Keratinocyte (primary cell): ENCODE data around the gene EIF5B. TPM values are rescaled to one million over a fixed set of nuclear protein-coding genes. Genes with fewer than 3 reads are reported as not detected.

Experiments used
- DNase-seq: peaks from one replicate; pipeline ENCODE4 v3.0.0-alpha.2; 2011; ENCODE audit warnings: low read depth, missing footprints, low spot score
- FAIRE-seq: peaks from 2 replicates; lab custom pipeline; 2011; peaks lifted over from hg19 to GRCh38; lab: Jason Lieb, UNC
- H2AFZ ChIP-seq: 2 replicates; pipeline ENCODE4 v1.6.0; 2012; ENCODE audit warnings: low read length, control low read depth, inconsistent platforms; ENCODE audit not compliant: control insufficient read depth
- H3K27ac ChIP-seq: 2 replicates; pipeline ENCODE4 v1.5.1; 2011; ENCODE audit warnings: low read length; ENCODE audit not compliant: control insufficient read depth, insufficient read depth
- H3K27me3 ChIP-seq: 3 replicates; pipeline ENCODE4 v1.6.0; 2011; ENCODE audit warnings: low read length; ENCODE audit not compliant: control insufficient read depth, insufficient read depth; ENCODE audit errors: extremely low read depth
- H3K36me3 ChIP-seq, 2 experiments: 2 replicates in 1 of 2; 3 replicates in 1 of 2; pipeline ENCODE4 v1.5.1; 2011; ENCODE audit warnings: low read length in 2 of 2, mild to moderate bottlenecking in 1 of 2; ENCODE audit not compliant: control insufficient read depth in 2 of 2, insufficient read depth in 2 of 2; ENCODE audit errors: extremely low read depth in 1 of 2
- H3K4me1 ChIP-seq: 3 replicates; pipeline ENCODE4 v1.5.1; 2011; ENCODE audit warnings: low read length; ENCODE audit not compliant: control insufficient read depth, insufficient read depth; ENCODE audit errors: extremely low read depth
- H3K4me2 ChIP-seq: 3 replicates; pipeline ENCODE4 v1.6.0; 2011; ENCODE audit warnings: low read depth, low read length; ENCODE audit not compliant: control insufficient read depth, insufficient read depth; ENCODE audit errors: extremely low read depth
- H3K4me3 ChIP-seq, 3 experiments: fragments of 200-600 bp in 1 of 3; sonication (generic) in 1 of 3; 2 replicates in 2 of 3; 3 replicates in 1 of 3; pipeline ENCODE4 v1.5.1; 2011 to 2016; ENCODE audit warnings: low read length in 3 of 3, mild to moderate bottlenecking in 3 of 3, control low read depth in 2 of 3, inconsistent platforms in 1 of 3, low read depth in 1 of 3, mixed read lengths in 1 of 3, mixed run types in 1 of 3, moderate library complexity in 1 of 3; ENCODE audit not compliant: control insufficient read depth in 2 of 3, insufficient read depth in 2 of 3; ENCODE audit errors: extremely low read depth in 1 of 3
- H3K79me2 ChIP-seq: 2 replicates; pipeline ENCODE4 v1.6.0; 2012; ENCODE audit warnings: low read length; ENCODE audit not compliant: control insufficient read depth, insufficient read depth
- H3K9ac ChIP-seq: 3 replicates; pipeline ENCODE4 v1.6.0; 2011; ENCODE audit warnings: low read length; ENCODE audit not compliant: control insufficient read depth, insufficient read depth; ENCODE audit errors: extremely low read depth
- H3K9me1 ChIP-seq: 3 replicates; pipeline ENCODE4 v1.6.0; 2011; ENCODE audit warnings: low read length; ENCODE audit not compliant: control insufficient read depth, insufficient read depth; ENCODE audit errors: extremely low read depth
- H3K9me3 ChIP-seq: 2 replicates; pipeline ENCODE4 v1.5.1; 2012; ENCODE audit warnings: low read depth, low read length; ENCODE audit not compliant: control insufficient read depth
- H4K20me1 ChIP-seq: 3 replicates; pipeline ENCODE4 v1.6.0; 2011; ENCODE audit warnings: low read length; ENCODE audit not compliant: control insufficient read depth, insufficient read depth; ENCODE audit errors: extremely low read depth
- CTCF ChIP-seq, 3 experiments: IDR thresholded peaks in 1 of 3; conservative IDR thresholded peaks in 1 of 3; optimal IDR thresholded peaks in 1 of 3; 2 replicates in 2 of 3; 3 replicates in 1 of 3; pipeline versions ENCODE3 to v1.5.1; 2011; ENCODE audit warnings: low read length in 3 of 3, mild to moderate bottlenecking in 3 of 3, moderate library complexity in 2 of 3, control low read depth in 1 of 3, inconsistent platforms in 1 of 3; ENCODE audit not compliant: insufficient read depth in 2 of 3; ENCODE audit errors: extremely low read depth in 1 of 3
- EZH2 ChIP-seq: IDR thresholded peaks from one replicate; pipeline ENCODE4 v1.6.1; 2012; ENCODE audit warnings: inconsistent platforms, mild to moderate bottlenecking, low read length, moderate library complexity
- dilution Hi-C: fragments of 300-500 bp; cut with MboI; formaldehyde crosslinking; loops from one replicate; pipeline ENCODE4 v1.7.0; 2020; ENCODE audit warnings: low sequenced_read_pairs; ENCODE audit not compliant: extremely low pct_ligation_motif_present
- polyA plus RNA-seq, 5 experiments: library from polyadenylated mRNA; depleted of rRNA in 3 of 5; stranded (reverse) in 3 of 5; stranded (forward) in 1 of 5; unstranded in 1 of 5; fragments of >200 nt; gene quantifications; 1 replicate in 1 of 5; 2 replicates in 3 of 5; 3 replicates in 1 of 5; pipeline versions ENCODE4 v1.2.1 to v1.2.3, GENCODE V29; 2011 to 2012; ENCODE audit warnings: missing spikeins in 2 of 5, low read depth in 1 of 5, low replicate concordance in 1 of 5

The EIF5B gene
- polyA plus RNA-seq, 1 donor (not counting 4 experiments of a cell fraction or from before 2014, with no cell fraction given): 32.6 TPM

- Histone ChIP-seq H3K9me1 (no peaks in the 10 kb centered on the region), H4K20me1 (no peaks in the 10 kb centered on the region), H3K27ac (no peak overlapping the region), H3K9me3 (no peaks in the 10 kb centered on the region), H3K4me2 (no peak overlapping the region), H2AFZ (no peak overlapping the region), H3K9ac (no peak overlapping the region), H3K4me1 (no peaks in the 10 kb centered on the region), H3K36me3 (peaks cover 36 to 39% of the 10 kb centered on the region in 2 experiments), H3K79me2 (no peaks in the 10 kb centered on the region), H3K4me3 (no peak overlapping the region), H3K27me3 (no peaks in the 10 kb centered on the region)
- FAIRE-seq: no peak
- DNase-seq: no peak
- dilution Hi-C loops: no loop called here
- TF ChIP-seq EZH2 (no peak), CTCF (optimal IDR thresholded peaks at IDR 0.05 in 1 of 3, IDR thresholded peaks at IDR 0.05 in 1 of 3, conservative IDR thresholded peaks at IDR 0.05 in 1 of 3; ENCODE audit: extremely low read depth in 1 of 3, insufficient read depth in 2 of 3, low read length in 3 of 3) (no peak)
These were observed 61.9 kb downstream of the EIF5B start for GRCh38 chr2:99399063-99399462.

- Histone ChIP-seq H3K4me2 (no peak overlapping the region), H3K9me3 (no peaks in the 10 kb centered on the region), H3K36me3 (peaks cover 36 to 41% of the 10 kb centered on the region in 2 experiments), H3K27ac (no peak overlapping the region), H3K9ac (no peak overlapping the region), H2AFZ (no peak overlapping the region), H3K9me1 (no peaks in the 10 kb centered on the region), H3K79me2 (no peaks in the 10 kb centered on the region), H3K27me3 (no peaks in the 10 kb centered on the region), H3K4me3 (no peak overlapping the region), H4K20me1 (no peaks in the 10 kb centered on the region), H3K4me1 (peaks cover 3% of the 10 kb centered on the region)
- FAIRE-seq (no peak), DNase-seq (no peak)
- no peak for TF ChIP-seq EZH2
- no peak for TF ChIP-seq CTCF (optimal IDR thresholded peaks at IDR 0.05 in 1 of 3, IDR thresholded peaks at IDR 0.05 in 1 of 3, conservative IDR thresholded peaks at IDR 0.05 in 1 of 3; ENCODE audit: extremely low read depth in 1 of 3, insufficient read depth in 2 of 3, low read length in 3 of 3)
- dilution Hi-C loops: no loop called here
These were observed 62.6 kb downstream of the EIF5B start for GRCh38 chr2:99399795-99400194.
